Left lung (tissue), 10 donors: ENCODE measurements around the gene EIPR1. TPM values are rescaled to one million over a fixed set of nuclear protein-coding genes. Genes with fewer than 3 reads are reported as not detected.

Experiments
- ATAC-seq: fragments of 200-7000 bp; cut with Tn5 transposase; one replicate; pipeline ENCODE4 v1.9.1; 2020; ENCODE audit warnings: moderate library complexity
- DNase-seq, 4 donors: peaks; one replicate each; pipeline ENCODE4 v3.0.0-alpha.2; 2013 to 2020
- H3K27ac ChIP-seq, 2 donors: fragments of 200-600 bp; sonication (generic) in 1 of 2; one replicate each; pipeline versions ENCODE4 v1.5.0 to v1.8.0; 2020 to 2021
- H3K27me3 ChIP-seq, 2 donors: fragments of 200-600 bp; sonication (generic) in 1 of 2; one replicate each; pipeline versions ENCODE4 v1.5.0 to v1.8.0; 2020 to 2021
- H3K36me3 ChIP-seq, 2 donors: fragments of 200-600 bp; sonication (generic) in 1 of 2; one replicate each; pipeline versions ENCODE4 v1.5.0 to v1.8.0; 2020 to 2021
- H3K4me1 ChIP-seq, 2 donors: fragments of 200-600 bp; one replicate each; pipeline ENCODE4 v1.8.0; 2021
- H3K4me3 ChIP-seq, 2 donors: fragments of 200-600 bp; sonication (generic) in 1 of 2; one replicate each; pipeline versions ENCODE4 v1.5.0 to v1.8.0; 2020 to 2021; ENCODE audit warnings: mild to moderate bottlenecking in 1 of 2
- H3K9me3 ChIP-seq, 2 donors: fragments of 200-600 bp; sonication (generic) in 1 of 2; one replicate each; pipeline versions ENCODE4 v1.5.0 to v1.8.0; 2020 to 2021
- CTCF ChIP-seq, 2 donors: fragments of 200-600 bp; sonication (generic) in 1 of 2; IDR thresholded peaks; one replicate each; pipeline versions ENCODE4 v1.5.0 to v1.8.0; 2021; ENCODE audit warnings: antibody characterized with exemption in 2 of 2
- intact Hi-C, 2 donors: fragments of 100-400 bp; cut with DNase I; formaldehyde crosslinking; loops; one replicate each; pipeline versions ENCODE4 v1.11.2 to v1.14.2; 2022
- polyA plus RNA-seq, 6 donors: library from polyadenylated mRNA; unstranded; fragments of 120-200 nt; gene quantifications; one replicate each; pipeline ENCODE4 v1.2.1, GENCODE V29; 2013; ENCODE audit not compliant: insufficient read length in 6 of 6
- total RNA-seq, 2 donors: library from RNA; stranded (reverse); fragmentation: NEBNext Ultra II Directional; extraction: Animal tissue kit (Norgen Biotek cat#: 25700); gene quantifications; one replicate each; pipeline ENCODE4 v1.2.1, GENCODE V29; 2021
- donor health status: DM: no; HTN: yes; CAD: no.
- donor health status: DM: no; HTN: no; CAD: no.

Gene EIPR1
- total and polyA plus RNA-seq, 8 donors, result 18.1 to 24.4 (median 21.0) TPM

GRCh38 chr2:3195641-3196476 lies 181.8 kb downstream of the EIPR1 start:
- no peak for TF ChIP-seq CTCF (IDR thresholded peaks at IDR 0.05)
- intact Hi-C loops, result no loop called here
- H3K4me1 ChIP-seq, result peaks cover 5 to 12% of the 10 kb centered on the region in 2 donors
- no peak overlapping the region for H3K27ac ChIP-seq
- H3K4me3 ChIP-seq, result no peak overlapping the region
- ATAC-seq (no peak), DNase-seq (no peak)
- no peaks in the 10 kb centered on the region for H3K27me3 ChIP-seq
- no peaks in the 10 kb centered on the region for H3K9me3 ChIP-seq
- H3K36me3 ChIP-seq, result peaks cover 0 to 46% of the 10 kb centered on the region in 2 donors

GRCh38 chr2:3194828-3195227 lies 182.8 kb downstream of the EIPR1 start:
- H3K36me3 ChIP-seq, result peaks cover 0 to 56% of the 10 kb centered on the region in 2 donors
- H3K4me3 ChIP-seq, result no peak overlapping the region
- H3K27ac ChIP-seq, result no peak overlapping the region
- TF ChIP-seq CTCF (IDR thresholded peaks at IDR 0.05), result no peak
- H3K9me3 ChIP-seq, result no peaks in the 10 kb centered on the region
- H3K27me3 ChIP-seq, result no peaks in the 10 kb centered on the region
- ATAC-seq (no peak), DNase-seq (no peak)
- intact Hi-C loops, result no loop called here
- H3K4me1 ChIP-seq, result peaks cover 5 to 12% of the 10 kb centered on the region in 2 donors

GRCh38 chr2:3193443-3194330 lies 183.9 kb downstream of the EIPR1 start:
- ATAC-seq (no peak), DNase-seq (peak in 2 of 4 donors; percentile 28 to 49)
- H3K4me3 ChIP-seq, result no peak overlapping the region
- H3K27me3 ChIP-seq, result no peaks in the 10 kb centered on the region
- no peak for TF ChIP-seq CTCF (IDR thresholded peaks at IDR 0.05)
- H3K27ac ChIP-seq, result no peak overlapping the region
- no peaks in the 10 kb centered on the region for H3K9me3 ChIP-seq
- peaks cover 0 to 68% of the 10 kb centered on the region in 2 donors for H3K36me3 ChIP-seq
- peaks cover 5 to 12% of the 10 kb centered on the region in 2 donors for H3K4me1 ChIP-seq
- intact Hi-C loops, result no loop called here

- peaks cover 0 to 74% of the 10 kb centered on the region in 2 donors for H3K36me3 ChIP-seq
- intact Hi-C loops, result no loop called here
- DNase-seq, result no peak
Observed at GRCh38 chr2:3192920-3193319, 184.7 kb downstream of the EIPR1 start.

More at GRCh38 chr2:3192920-3193319, 184.7 kb downstream of the EIPR1 start:
- Histone ChIP-seq H3K4me1 (peaks cover 5 to 12% of the 10 kb centered on the region in 2 donors), H3K27me3 (no peaks in the 10 kb centered on the region), H3K4me3 (no peak overlapping the region), H3K27ac (no peak overlapping the region), H3K9me3 (no peaks in the 10 kb centered on the region)
- TF ChIP-seq CTCF (IDR thresholded peaks at IDR 0.05), result no peak
- ATAC-seq, result no peak
